Esophagus squamous epithelium (tissue), 4 donors: Measurements from ENCODE around the gene KCNE2.
"Not testable (repeated sequence)": the region's sequence is repeated elsewhere in the genome, so short reads cannot be mapped to it uniquely, and the experiment has no call there.

Source experiments
- POLR2A ChIP-seq, 4 donors: fragments of 450-650 bp; IDR thresholded peaks; one replicate each; pipeline ENCODE4 v1.6.1; 2017; ENCODE audit warnings: antibody characterized with exemption in 4 of 4, mild to moderate bottlenecking in 4 of 4, moderate library complexity in 3 of 4
- TF ChIP-seq, protein P1 (sequence below), 6 experiments: fragments of 450-650 bp in 4 of 6; fragments of 200-600 bp in 2 of 6; sonication (generic) in 2 of 6; IDR thresholded peaks; one replicate each; pipeline ENCODE4 v1.5.1; 2016 to 2019; ENCODE audit warnings: antibody characterized with exemption in 6 of 6, mild to moderate bottlenecking in 4 of 6, moderate library complexity in 4 of 6

DNA sequence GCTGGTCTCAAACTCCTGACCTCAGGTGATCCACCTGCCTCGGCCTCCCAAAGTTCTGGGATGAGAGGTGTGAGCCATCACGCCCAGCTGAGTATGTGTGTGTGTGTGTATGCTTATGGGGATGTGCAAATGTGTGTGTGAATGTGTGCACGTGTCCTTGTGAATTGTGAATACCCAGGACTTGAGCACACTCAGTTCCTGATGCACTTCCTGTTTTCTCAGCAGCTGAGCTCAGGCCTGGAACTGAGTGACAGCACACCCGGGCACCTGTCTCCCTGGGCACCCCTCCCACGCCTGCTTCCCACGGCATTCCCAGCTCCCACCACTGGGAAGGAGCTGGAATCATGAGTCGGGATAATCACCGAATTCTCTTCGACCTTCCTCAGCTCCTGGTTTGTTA, 43.5 kb downstream of the KCNE2 start:
- TF ChIP-seq, protein P1, sequence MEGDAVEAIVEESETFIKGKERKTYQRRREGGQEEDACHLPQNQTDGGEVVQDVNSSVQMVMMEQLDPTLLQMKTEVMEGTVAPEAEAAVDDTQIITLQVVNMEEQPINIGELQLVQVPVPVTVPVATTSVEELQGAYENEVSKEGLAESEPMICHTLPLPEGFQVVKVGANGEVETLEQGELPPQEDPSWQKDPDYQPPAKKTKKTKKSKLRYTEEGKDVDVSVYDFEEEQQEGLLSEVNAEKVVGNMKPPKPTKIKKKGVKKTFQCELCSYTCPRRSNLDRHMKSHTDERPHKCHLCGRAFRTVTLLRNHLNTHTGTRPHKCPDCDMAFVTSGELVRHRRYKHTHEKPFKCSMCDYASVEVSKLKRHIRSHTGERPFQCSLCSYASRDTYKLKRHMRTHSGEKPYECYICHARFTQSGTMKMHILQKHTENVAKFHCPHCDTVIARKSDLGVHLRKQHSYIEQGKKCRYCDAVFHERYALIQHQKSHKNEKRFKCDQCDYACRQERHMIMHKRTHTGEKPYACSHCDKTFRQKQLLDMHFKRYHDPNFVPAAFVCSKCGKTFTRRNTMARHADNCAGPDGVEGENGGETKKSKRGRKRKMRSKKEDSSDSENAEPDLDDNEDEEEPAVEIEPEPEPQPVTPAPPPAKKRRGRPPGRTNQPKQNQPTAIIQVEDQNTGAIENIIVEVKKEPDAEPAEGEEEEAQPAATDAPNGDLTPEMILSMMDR (IDR thresholded peaks at IDR 0.05): not testable (repeated sequence)
- not testable (repeated sequence) for TF ChIP-seq POLR2A (IDR thresholded peaks at IDR 0.05)
